Prostate gland (tissue), 2 donors: ENCODE measurements around the gene ALG5. TPM values are rescaled to one million over a fixed set of nuclear protein-coding genes. Genes with fewer than 3 reads are reported as not detected.

ENCODE experiments used
- DNase-seq: peaks from one replicate; pipeline ENCODE4 v3.0.0-alpha.2; 2019; ENCODE audit warnings: low spot score
- H3K27ac ChIP-seq, 2 donors: fragments of 200-600 bp; sonication (generic); 2 replicates each; pipeline ENCODE4 v1.5.1; 2017 to 2019
- H3K27me3 ChIP-seq: fragments of 200-600 bp; sonication (generic); replicated peaks from 2 replicates; pipeline ENCODE4 v1.5.1; 2019; ENCODE audit not compliant: insufficient read depth
- H3K36me3 ChIP-seq, 2 donors: fragments of 200-600 bp; sonication (generic); 1 replicate in 1 of 2; 2 replicates in 1 of 2; pipeline versions ENCODE4 v1.5.1 to v1.8.1; 2017 to 2019
- H3K4me1 ChIP-seq: fragments of 200-600 bp; sonication (generic); replicated peaks from 2 replicates; pipeline ENCODE4 v1.5.1; 2019
- H3K4me3 ChIP-seq, 2 donors: fragments of 200-600 bp; sonication (generic); 2 replicates each; pipeline ENCODE4 v1.5.1; 2017 to 2019
- H3K9me3 ChIP-seq: fragments of 200-600 bp; sonication (generic); 2 replicates; pipeline ENCODE4 v1.5.1; 2017
- CTCF ChIP-seq, 4 experiments: fragments of 200-600 bp in 2 of 4; fragments of 450-650 bp in 2 of 4; sonication (generic) in 2 of 4; IDR thresholded peaks; 1 replicate in 3 of 4; 2 replicates in 1 of 4; pipeline ENCODE4 v1.5.1; 2016 to 2019; ENCODE audit warnings: antibody characterized with exemption in 4 of 4, mild to moderate bottlenecking in 2 of 4, moderate library complexity in 2 of 4
- POLR2A ChIP-seq: fragments of 450-650 bp; IDR thresholded peaks from one replicate; pipeline ENCODE4 v1.6.1; 2016; ENCODE audit warnings: antibody characterized with exemption, mild to moderate bottlenecking
- POLR2AphosphoS5 ChIP-seq: sonication (generic); formaldehyde crosslinking; IDR thresholded peaks from one replicate; pipeline ENCODE4 v1.6.1; 2017; ENCODE audit warnings: antibody characterized with exemption
- WGBS: methylation state at CpG from one replicate; pipeline ENCODE4 v1.1.5; 2018; 5-methylcytosine and 5-hydroxymethylcytosine counted together
- intact Hi-C: fragments of 100-400 bp; cut with DNase I; formaldehyde crosslinking; loops from one replicate; pipeline ENCODE4 v1.14.2; 2022
- total RNA-seq, 2 donors: library from RNA; depleted of rRNA; stranded (reverse); fragments of >200 nt; gene quantifications; one replicate each; pipeline ENCODE4 v1.1.0, GENCODE V29; 2016

Gene ALG5
- total RNA-seq, 2 donors from 2014 or later, result 14.1 to 41.3 TPM

- Histone ChIP-seq H3K27me3 (no peaks in the 10 kb centered on the region), H3K4me3 (no peak overlapping the region), H3K27ac (no peak overlapping the region), H3K4me1 (no peaks in the 10 kb centered on the region), H3K36me3 (no peaks in the 10 kb centered on the region), H3K9me3 (no peaks in the 10 kb centered on the region)
- DNase-seq, result no peak
- TF ChIP-seq POLR2AphosphoS5 (no peak), CTCF (IDR thresholded peaks at IDR 0.05) (no peak), POLR2A (no peak)
- 97% methylated on average over 5 of the region's 5 CpGs for WGBS
- intact Hi-C loops, result no loop called here
Measured at GRCh38 chr13:36973621-36974295, 25.4 kb downstream of the ALG5 start.

- no peak for DNase-seq
- Histone ChIP-seq H3K36me3 (no peaks in the 10 kb centered on the region), H3K9me3 (no peaks in the 10 kb centered on the region), H3K4me1 (no peaks in the 10 kb centered on the region), H3K27me3 (no peaks in the 10 kb centered on the region), H3K27ac (no peak overlapping the region), H3K4me3 (no peak overlapping the region)
- intact Hi-C loops, result no loop called here
- TF ChIP-seq POLR2AphosphoS5 (no peak), CTCF (IDR thresholded peaks at IDR 0.05) (no peak), POLR2A (no peak)
- WGBS, result 97% methylated on average over 1 of the region's 1 CpG
Measured at GRCh38 chr13:36973009-36973408, 26.1 kb downstream of the ALG5 start.

GRCh38 chr13:36966404-36966803 lies 32.7 kb downstream of the ALG5 start:
- Histone ChIP-seq H3K4me3 (no peak overlapping the region), H3K4me1 (no peaks in the 10 kb centered on the region), H3K27ac (no peak overlapping the region), H3K36me3 (no peaks in the 10 kb centered on the region), H3K27me3 (no peaks in the 10 kb centered on the region), H3K9me3 (no peaks in the 10 kb centered on the region)
- intact Hi-C loops, result no loop called here
- DNase-seq, result no peak
- TF ChIP-seq CTCF (IDR thresholded peaks at IDR 0.05), result no peak
- no peak for TF ChIP-seq POLR2A
- TF ChIP-seq POLR2AphosphoS5, result no peak
- 89% methylated on average over 4 of the region's 4 CpGs for WGBS

- no peak for TF ChIP-seq POLR2A
- no peak for TF ChIP-seq CTCF (IDR thresholded peaks at IDR 0.05)
- TF ChIP-seq POLR2AphosphoS5, result no peak
- H3K27me3 ChIP-seq, result no peaks in the 10 kb centered on the region
- H3K27ac ChIP-seq, result no peak overlapping the region
- WGBS, result 67% methylated on average over 2 of the region's 2 CpGs
- no peaks in the 10 kb centered on the region for H3K36me3 ChIP-seq
- H3K9me3 ChIP-seq, result no peaks in the 10 kb centered on the region
- intact Hi-C loops, result no loop called here
- no peak for DNase-seq
- H3K4me3 ChIP-seq, result no peak overlapping the region
- H3K4me1 ChIP-seq, result no peaks in the 10 kb centered on the region
Measured at GRCh38 chr13:36965767-36966166, 33.4 kb downstream of the ALG5 start.

GRCh38 chr13:36959456-36960116 lies 39.6 kb downstream of the ALG5 start:
- WGBS, result 82% methylated on average over 2 of the region's 2 CpGs
- no peaks in the 10 kb centered on the region for H3K27me3 ChIP-seq

More at GRCh38 chr13:36959456-36960116, 39.6 kb downstream of the ALG5 start:
- no peak overlapping the region for H3K4me3 ChIP-seq
- intact Hi-C loops, result no loop called here
- H3K36me3 ChIP-seq, result no peaks in the 10 kb centered on the region
- no peaks in the 10 kb centered on the region for H3K4me1 ChIP-seq
- H3K27ac ChIP-seq, result no peak overlapping the region
- DNase-seq, result no peak
- TF ChIP-seq POLR2AphosphoS5, result no peak
- TF ChIP-seq CTCF (IDR thresholded peaks at IDR 0.05), result no peak
- no peak for TF ChIP-seq POLR2A
- no peaks in the 10 kb centered on the region for H3K9me3 ChIP-seq
